ENCODE measurements around the gene CYB5R4.

- TF ChIP-seq HDAC2 (IDR thresholded peaks at IDR 0.05; ENCODE audit: borderline replicate concordance in 1 of 2, low read depth in 2 of 2, low read length in 2 of 2) = no peak
- TF ChIP-seq, protein P1, sequence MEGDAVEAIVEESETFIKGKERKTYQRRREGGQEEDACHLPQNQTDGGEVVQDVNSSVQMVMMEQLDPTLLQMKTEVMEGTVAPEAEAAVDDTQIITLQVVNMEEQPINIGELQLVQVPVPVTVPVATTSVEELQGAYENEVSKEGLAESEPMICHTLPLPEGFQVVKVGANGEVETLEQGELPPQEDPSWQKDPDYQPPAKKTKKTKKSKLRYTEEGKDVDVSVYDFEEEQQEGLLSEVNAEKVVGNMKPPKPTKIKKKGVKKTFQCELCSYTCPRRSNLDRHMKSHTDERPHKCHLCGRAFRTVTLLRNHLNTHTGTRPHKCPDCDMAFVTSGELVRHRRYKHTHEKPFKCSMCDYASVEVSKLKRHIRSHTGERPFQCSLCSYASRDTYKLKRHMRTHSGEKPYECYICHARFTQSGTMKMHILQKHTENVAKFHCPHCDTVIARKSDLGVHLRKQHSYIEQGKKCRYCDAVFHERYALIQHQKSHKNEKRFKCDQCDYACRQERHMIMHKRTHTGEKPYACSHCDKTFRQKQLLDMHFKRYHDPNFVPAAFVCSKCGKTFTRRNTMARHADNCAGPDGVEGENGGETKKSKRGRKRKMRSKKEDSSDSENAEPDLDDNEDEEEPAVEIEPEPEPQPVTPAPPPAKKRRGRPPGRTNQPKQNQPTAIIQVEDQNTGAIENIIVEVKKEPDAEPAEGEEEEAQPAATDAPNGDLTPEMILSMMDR (IDR thresholded peaks at IDR 0.05; ENCODE audit: control extremely low read depth in 1 of 3, insufficient read depth in 1 of 3, low read depth in 1 of 3, low read length in 3 of 3) = no peak
- no peak for TF ChIP-seq ZNF274 (IDR thresholded peaks at IDR 0.05; ENCODE audit: borderline replicate concordance, extremely low read depth, low read length)
- no peak for TF ChIP-seq MAX (IDR thresholded peaks at IDR 0.05)
- no peak for TF ChIP-seq EZH2 (IDR thresholded peaks at IDR 0.05; ENCODE audit: low read depth, low read length, severe bottlenecking)
- no peak for TF ChIP-seq ATF2 (IDR thresholded peaks at IDR 0.05; ENCODE audit: low read length)
- TF ChIP-seq SP1 (IDR thresholded peaks at IDR 0.05; ENCODE audit: low read depth, low read length) = no peak
- TF ChIP-seq POLR2AphosphoS5 (IDR thresholded peaks at IDR 0.05; ENCODE audit: low read depth, low read length) = no peak
- TF ChIP-seq YY1 (IDR thresholded peaks at IDR 0.05; ENCODE audit: low read depth, low read length) = no peak
- no peak for TF ChIP-seq POLR2A (IDR thresholded peaks at IDR 0.05; ENCODE audit: control extremely low read depth in 1 of 2, low read depth in 2 of 2, low read length in 2 of 2)
- TF ChIP-seq JUN (IDR thresholded peaks at IDR 0.05; ENCODE audit: low read depth, low read length) = no peak
- TF ChIP-seq USF2 (IDR thresholded peaks at IDR 0.05; ENCODE audit: low read length) = no peak
- TF ChIP-seq ATF3 (IDR thresholded peaks at IDR 0.05; ENCODE audit: insufficient read depth, low read depth, low read length) = no peak
- TF ChIP-seq BCL11A (IDR thresholded peaks at IDR 0.05; ENCODE audit: low read depth in 2 of 2, low read length in 2 of 2) = no peak
These were observed 98.8 kb downstream of the CYB5R4 start for GRCh38 chr6:83958241-83958685.
